K562 (cell line): ENCODE results near the gene ZMIZ1. TPM values are rescaled to one million over a fixed set of nuclear protein-coding genes. Genes with fewer than 3 reads are reported as not detected.

Source experiments
- BRD9 ChIP-seq: fragments of 450-650 bp; IDR thresholded peaks from 2 replicates; pipeline ENCODE4 v1.6.1; 2018; ENCODE audit warnings: low read depth; ENCODE audit not compliant: partially characterized antibody
- CBFA2T2 ChIP-seq: fragments of 450-650 bp; conservative IDR thresholded peaks from 2 replicates; pipeline ENCODE4 v1.6.1; 2017; ENCODE audit warnings: mild to moderate bottlenecking
- CXXC5 ChIP-seq: fragments of 250-450 bp; sonication (Bioruptor Pico); IDR thresholded peaks from 2 replicates; pipeline ENCODE4 v1.8.0; 2022; ENCODE audit warnings: inconsistent platforms, mild to moderate bottlenecking, moderate library complexity
- DACH1 ChIP-seq: fragments of 450-650 bp; IDR thresholded peaks from 2 replicates; pipeline ENCODE4 v1.6.1; 2018; ENCODE audit not compliant: partially characterized antibody
- ETV5 ChIP-seq: sonication (generic); formaldehyde crosslinking; IDR thresholded peaks from 2 replicates; pipeline ENCODE4 v1.4.0; 2020; ENCODE audit warnings: low read depth, mild to moderate bottlenecking, missing genetic modification reagents
- KAT7 ChIP-seq: sonication (generic); formaldehyde crosslinking; IDR thresholded peaks from 2 replicates; pipeline ENCODE4 v1.8.0; 2022; ENCODE audit warnings: missing genetic modification reagents, mild to moderate bottlenecking, borderline replicate concordance
- MYC ChIP-seq, 2 experiments: fragments of 250-450 bp in 1 of 2; sonication (Bioruptor Pico) in 1 of 2; IDR thresholded peaks; 2 replicates each; pipeline versions ENCODE4 v1.5.1 to v1.6.1; 2012 to 2021; ENCODE audit warnings: low read depth in 2 of 2, borderline replicate concordance in 1 of 2, improper control_type of control experiment in 1 of 2, low read length in 1 of 2, mild to moderate bottlenecking in 1 of 2, moderate library complexity in 1 of 2
- NR2C2 ChIP-seq, 2 experiments: fragments of 200-800 bp in 1 of 2; sonication (Bioruptor generic) in 1 of 2; sonication (generic) in 1 of 2; formaldehyde crosslinking in 1 of 2; IDR thresholded peaks; 2 replicates each; pipeline versions ENCODE4 v1.6.1 to v1.8.0; 2016 to 2022; ENCODE audit warnings: mild to moderate bottlenecking in 1 of 2, missing compliant biosample characterization in 1 of 2, missing genetic modification characterization in 1 of 2, missing genetic modification reagents in 1 of 2
- SIRT6 ChIP-seq: IDR thresholded peaks from one replicate; pipeline ENCODE4 v1.6.1; 2012; ENCODE audit warnings: low read depth, mild to moderate bottlenecking, control low read depth, inconsistent platforms, low read length, moderate library complexity
- TEAD4 ChIP-seq, 2 experiments: sonication (generic) in 1 of 2; formaldehyde crosslinking in 1 of 2; IDR thresholded peaks; 2 replicates each; pipeline versions ENCODE4 v1.6.1 to v1.8.0; 2012 to 2022; ENCODE audit warnings: borderline replicate concordance in 1 of 2, inconsistent platforms in 1 of 2, low read length in 1 of 2, mild to moderate bottlenecking in 1 of 2, missing genetic modification reagents in 1 of 2
- ZNF311 ChIP-seq: fragments of 250-450 bp; sonication (Bioruptor Pico); IDR thresholded peaks from 2 replicates; pipeline ENCODE4 v1.4.0; 2020; ENCODE audit warnings: mild to moderate bottlenecking, moderate library complexity
- ZNF766 ChIP-seq: fragments of 200-800 bp; sonication (Bioruptor generic); conservative IDR thresholded peaks from 2 replicates; pipeline ENCODE4 v1.6.1; 2016; ENCODE audit warnings: missing genetic modification characterization, missing compliant biosample characterization
- polyA plus RNA-seq, 8 experiments: library from polyadenylated mRNA; depleted of rRNA in 4 of 8; stranded (reverse) in 5 of 8; unstranded in 3 of 8; fragments of >200 nt; fragmentation: Nextera tagmentation in 2 of 8; fragmentation: Illumina TruSeq in 1 of 8; extraction: Ambion mirVana in 2 of 8; extraction: Trizol in 1 of 8; gene quantifications; 2 replicates each; pipeline versions ENCODE4 v1.2.1 to v1.2.3, GENCODE V29; 2011 to 2014; ENCODE audit warnings: inconsistent platforms in 1 of 8, missing spikeins in 1 of 8
- total RNA-seq, 7 experiments: library from RNA; depleted of rRNA in 6 of 7; stranded (reverse); fragments of >200 nt in 6 of 7; fragmentation: Illumina TruSeq in 2 of 7; extraction: Trizol in 2 of 7; gene quantifications; 2 replicates each; pipeline versions ENCODE4 v1.2.1 to v1.2.3, GENCODE V29; 2011 to 2021; ENCODE audit warnings: low replicate concordance in 1 of 7
- TF ChIP-seq, protein P1 (sequence below): fragments of 250-450 bp; sonication (Bioruptor Pico); IDR thresholded peaks from 2 replicates; pipeline ENCODE4 v1.4.0; 2020
- TF ChIP-seq, protein P2 (sequence below): fragments of 450-650 bp; IDR thresholded peaks from 2 replicates; pipeline ENCODE4 v1.6.1; 2017; ENCODE audit warnings: antibody characterized with exemption, mild to moderate bottlenecking

Gene ZMIZ1
- total and polyA plus RNA-seq, 9 of the 15 experiments (the other 6 are each of a cell fraction or from before 2014, with no cell fraction given), result 1.0 to 37.3 (median 4.3) TPM

DNA sequence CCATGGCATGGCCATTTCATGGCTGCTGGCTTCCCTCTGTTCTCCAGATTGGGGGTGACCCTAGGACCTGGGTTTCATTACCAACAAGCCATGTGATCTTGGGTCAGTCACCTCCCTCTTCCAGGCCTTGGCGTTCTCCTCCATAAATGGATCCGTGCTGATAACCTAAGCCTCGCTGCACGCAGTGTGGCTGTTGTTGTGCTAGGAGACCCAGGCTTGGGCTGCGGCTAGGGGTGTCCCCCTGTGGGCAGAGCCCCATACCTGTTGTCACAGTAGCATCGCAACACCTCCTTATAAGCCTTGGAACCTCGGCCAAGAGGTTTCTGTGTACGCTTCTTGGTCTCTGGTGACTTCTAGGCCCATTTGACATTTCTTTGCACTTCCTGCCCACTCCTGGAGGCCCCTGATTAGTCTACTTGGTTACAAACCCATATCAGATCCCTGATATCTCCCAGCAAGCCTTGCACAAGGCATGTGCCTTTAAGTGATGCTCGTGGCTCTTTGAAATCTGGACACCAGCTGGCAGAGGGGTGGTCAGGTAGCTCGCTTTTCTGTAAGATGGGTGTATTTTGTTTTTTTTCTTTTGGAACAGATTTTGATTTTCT is 23.6 kb downstream of the ZMIZ1 start (continued):
- TF ChIP-seq, protein P1, sequence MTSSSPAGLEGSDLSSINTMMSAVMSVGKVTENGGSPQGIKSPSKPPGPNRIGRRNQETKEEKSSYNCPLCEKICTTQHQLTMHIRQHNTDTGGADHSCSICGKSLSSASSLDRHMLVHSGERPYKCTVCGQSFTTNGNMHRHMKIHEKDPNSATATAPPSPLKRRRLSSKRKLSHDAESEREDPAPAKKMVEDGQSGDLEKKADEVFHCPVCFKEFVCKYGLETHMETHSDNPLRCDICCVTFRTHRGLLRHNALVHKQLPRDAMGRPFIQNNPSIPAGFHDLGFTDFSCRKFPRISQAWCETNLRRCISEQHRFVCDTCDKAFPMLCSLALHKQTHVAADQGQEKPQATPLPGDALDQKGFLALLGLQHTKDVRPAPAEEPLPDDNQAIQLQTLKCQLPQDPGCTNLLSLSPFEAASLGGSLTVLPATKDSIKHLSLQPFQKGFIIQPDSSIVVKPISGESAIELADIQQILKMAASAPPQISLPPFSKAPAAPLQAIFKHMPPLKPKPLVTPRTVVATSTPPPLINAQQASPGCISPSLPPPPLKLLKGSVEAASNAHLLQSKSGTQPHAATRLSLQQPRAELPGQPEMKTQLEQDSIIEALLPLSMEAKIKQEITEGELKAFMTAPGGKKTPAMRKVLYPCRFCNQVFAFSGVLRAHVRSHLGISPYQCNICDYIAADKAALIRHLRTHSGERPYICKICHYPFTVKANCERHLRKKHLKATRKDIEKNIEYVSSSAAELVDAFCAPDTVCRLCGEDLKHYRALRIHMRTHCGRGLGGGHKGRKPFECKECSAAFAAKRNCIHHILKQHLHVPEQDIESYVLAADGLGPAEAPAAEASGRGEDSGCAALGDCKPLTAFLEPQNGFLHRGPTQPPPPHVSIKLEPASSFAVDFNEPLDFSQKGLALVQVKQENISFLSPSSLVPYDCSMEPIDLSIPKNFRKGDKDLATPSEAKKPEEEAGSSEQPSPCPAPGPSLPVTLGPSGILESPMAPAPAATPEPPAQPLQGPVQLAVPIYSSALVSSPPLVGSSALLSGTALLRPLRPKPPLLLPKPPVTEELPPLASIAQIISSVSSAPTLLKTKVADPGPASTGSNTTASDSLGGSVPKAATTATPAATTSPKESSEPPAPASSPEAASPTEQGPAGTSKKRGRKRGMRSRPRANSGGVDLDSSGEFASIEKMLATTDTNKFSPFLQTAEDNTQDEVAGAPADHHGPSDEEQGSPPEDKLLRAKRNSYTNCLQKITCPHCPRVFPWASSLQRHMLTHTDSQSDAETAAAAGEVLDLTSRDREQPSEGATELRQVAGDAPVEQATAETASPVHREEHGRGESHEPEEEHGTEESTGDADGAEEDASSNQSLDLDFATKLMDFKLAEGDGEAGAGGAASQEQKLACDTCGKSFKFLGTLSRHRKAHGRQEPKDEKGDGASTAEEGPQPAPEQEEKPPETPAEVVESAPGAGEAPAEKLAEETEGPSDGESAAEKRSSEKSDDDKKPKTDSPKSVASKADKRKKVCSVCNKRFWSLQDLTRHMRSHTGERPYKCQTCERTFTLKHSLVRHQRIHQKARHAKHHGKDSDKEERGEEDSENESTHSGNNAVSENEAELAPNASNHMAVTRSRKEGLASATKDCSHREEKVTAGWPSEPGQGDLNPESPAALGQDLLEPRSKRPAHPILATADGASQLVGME (CRISPR knock-in tag), result 0 out of 2 replicates have a peak, but pooled peaks have one; percentile 37
- TF ChIP-seq ETV5 (CRISPR knock-in tag), result 0 out of 2 replicates have a peak, but pooled peaks have one; percentile 38
- TF ChIP-seq DACH1, result peak; percentile 65
- TF ChIP-seq ZNF766 (CRISPR knock-in tag), result peak; percentile 31; the same call in 1 of the 2 replicates
- peak; percentile 24; the same call in 1 of the 2 replicates for TF ChIP-seq CBFA2T2
- 0 out of 2 replicates have a peak, but pooled peaks have one; percentile 49 for TF ChIP-seq NR2C2 (CRISPR knock-in tag; IDR thresholded peaks at IDR 0.05)
- no peak for TF ChIP-seq NR2C2 (tag; IDR thresholded peaks at IDR 0.05)
- 0 out of 2 replicates have a peak, but pooled peaks have one; percentile 77 for TF ChIP-seq KAT7
- 0 out of 2 replicates have a peak, but pooled peaks have one; percentile 9 for TF ChIP-seq CXXC5 (CRISPR knock-in tag)
- TF ChIP-seq ZNF311 (CRISPR knock-in tag), result 0 out of 2 replicates have a peak, but pooled peaks have one; percentile 41
- TF ChIP-seq, protein P2, sequence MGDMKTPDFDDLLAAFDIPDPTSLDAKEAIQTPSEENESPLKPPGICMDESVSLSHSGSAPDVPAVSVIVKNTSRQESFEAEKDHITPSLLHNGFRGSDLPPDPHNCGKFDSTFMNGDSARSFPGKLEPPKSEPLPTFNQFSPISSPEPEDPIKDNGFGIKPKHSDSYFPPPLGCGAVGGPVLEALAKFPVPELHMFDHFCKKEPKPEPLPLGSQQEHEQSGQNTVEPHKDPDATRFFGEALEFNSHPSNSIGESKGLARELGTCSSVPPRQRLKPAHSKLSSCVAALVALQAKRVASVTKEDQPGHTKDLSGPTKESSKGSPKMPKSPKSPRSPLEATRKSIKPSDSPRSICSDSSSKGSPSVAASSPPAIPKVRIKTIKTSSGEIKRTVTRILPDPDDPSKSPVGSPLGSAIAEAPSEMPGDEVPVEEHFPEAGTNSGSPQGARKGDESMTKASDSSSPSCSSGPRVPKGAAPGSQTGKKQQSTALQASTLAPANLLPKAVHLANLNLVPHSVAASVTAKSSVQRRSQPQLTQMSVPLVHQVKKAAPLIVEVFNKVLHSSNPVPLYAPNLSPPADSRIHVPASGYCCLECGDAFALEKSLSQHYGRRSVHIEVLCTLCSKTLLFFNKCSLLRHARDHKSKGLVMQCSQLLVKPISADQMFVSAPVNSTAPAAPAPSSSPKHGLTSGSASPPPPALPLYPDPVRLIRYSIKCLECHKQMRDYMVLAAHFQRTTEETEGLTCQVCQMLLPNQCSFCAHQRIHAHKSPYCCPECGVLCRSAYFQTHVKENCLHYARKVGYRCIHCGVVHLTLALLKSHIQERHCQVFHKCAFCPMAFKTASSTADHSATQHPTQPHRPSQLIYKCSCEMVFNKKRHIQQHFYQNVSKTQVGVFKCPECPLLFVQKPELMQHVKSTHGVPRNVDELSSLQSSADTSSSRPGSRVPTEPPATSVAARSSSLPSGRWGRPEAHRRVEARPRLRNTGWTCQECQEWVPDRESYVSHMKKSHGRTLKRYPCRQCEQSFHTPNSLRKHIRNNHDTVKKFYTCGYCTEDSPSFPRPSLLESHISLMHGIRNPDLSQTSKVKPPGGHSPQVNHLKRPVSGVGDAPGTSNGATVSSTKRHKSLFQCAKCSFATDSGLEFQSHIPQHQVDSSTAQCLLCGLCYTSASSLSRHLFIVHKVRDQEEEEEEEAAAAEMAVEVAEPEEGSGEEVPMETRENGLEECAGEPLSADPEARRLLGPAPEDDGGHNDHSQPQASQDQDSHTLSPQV, result peak; percentile 61; the same call in 1 of the 2 replicates
- TF ChIP-seq BRD9, result no peak
- TF ChIP-seq TEAD4 (IDR thresholded peaks at IDR 0.05; ENCODE audit: low read length), result 0 out of 2 replicates have a peak, but pooled peaks have one; percentile 16
- TF ChIP-seq TEAD4 (CRISPR knock-in tag; IDR thresholded peaks at IDR 0.05; ENCODE audit: borderline replicate concordance), result no peak
- no peak for TF ChIP-seq SIRT6
- TF ChIP-seq MYC (IDR thresholded peaks at IDR 0.05; ENCODE audit: low read depth, low read length), result no peak
- no peak for TF ChIP-seq MYC (CRISPR knock-in tag; IDR thresholded peaks at IDR 0.05; ENCODE audit: borderline replicate concordance, low read depth)
